Measurements from ENCODE around the gene CLIP2. TPM values are rescaled to one million over a fixed set of nuclear protein-coding genes. Genes with fewer than 3 reads are reported as not detected.

CLIP2 gene
- total and polyA plus RNA-seq, 2 of the 4 experiments (the other 2 are of a cell fraction) = 18.1 to 20.7 TPM

DNA sequence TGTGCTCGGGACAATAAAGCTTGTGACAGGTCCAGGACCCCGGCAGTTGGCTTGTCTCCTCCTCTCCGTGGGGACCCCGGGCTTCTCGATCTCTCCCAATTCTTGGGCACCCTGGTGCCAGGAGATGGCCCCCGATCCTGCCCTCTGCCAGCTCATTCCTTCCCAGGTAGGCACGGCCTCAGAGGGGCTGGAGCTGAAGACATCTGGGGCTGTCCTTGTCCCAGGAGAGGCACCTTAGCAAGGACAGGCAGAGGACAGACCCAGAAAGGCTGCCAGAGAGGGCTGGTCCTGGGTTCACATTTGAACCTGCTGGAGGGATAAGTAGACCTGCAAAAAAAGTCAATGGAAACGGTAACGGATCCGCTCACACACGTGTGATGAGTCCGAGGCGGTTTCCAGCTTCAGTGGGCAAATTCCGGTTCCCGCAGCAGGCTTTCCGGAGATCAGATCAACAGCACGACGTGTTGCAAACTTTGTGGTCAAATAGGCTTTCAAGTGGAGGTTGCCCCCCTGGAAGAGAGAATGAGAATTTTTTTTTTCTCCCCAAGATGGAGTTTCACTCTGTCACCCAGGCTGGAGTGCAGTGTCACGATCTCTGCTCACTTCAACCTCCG lies 116.8 kb downstream of the CLIP2 start:
- in situ Hi-C loops (cut with MboI; ENCODE audit: low sequenced_read_pairs) = no loop called here
- no peak overlapping the region for H4K5ac ChIP-seq (ENCODE audit: low read depth, low read length)
- no peaks in the 10 kb centered on the region for H3K79me1 ChIP-seq (ENCODE audit: low read depth in 1 of 2, low read length in 2 of 2)
- no peak overlapping the region for H3K4me3 ChIP-seq (ENCODE audit: insufficient read depth, low read depth, low read length)
- ATAC-seq (ENCODE audit: low read depth) = no peak
- no peak overlapping the region for H2AK5ac ChIP-seq (ENCODE audit: low read depth, low read length)
- H2BK5ac ChIP-seq (ENCODE audit: low read depth, low read length, poor library complexity, severe bottlenecking) = no peak overlapping the region
- peaks cover 5% of the 10 kb centered on the region for H4K20me1 ChIP-seq (ENCODE audit: insufficient read depth, low read length)
- DNase-seq = no peak
- H3K56ac ChIP-seq (ENCODE audit: extremely low read depth, insufficient read depth, low read length) = no peak overlapping the region
- no peaks in the 10 kb centered on the region; the same call in 1 of the 2 replicates for H3K9me1 ChIP-seq (ENCODE audit: insufficient read depth, low read length)
- H3K18ac ChIP-seq (ENCODE audit: low read depth, low read length) = no peak overlapping the region
- no TSS peak for BruUV-seq (replicated peaks)
- intact Hi-C loops (cut with micrococcal nuclease) = no loop called here
- TF ChIP-seq RAD21 (IDR thresholded peaks at IDR 0.05; ENCODE audit: low read length) = no peak
- no peak for TF ChIP-seq NFE2L2 (IDR thresholded peaks at IDR 0.05; ENCODE audit: low read depth, low read length)
- no peak for TF ChIP-seq SMC3 (IDR thresholded peaks at IDR 0.05; ENCODE audit: low read depth, low read length)
- no peak for TF ChIP-seq RFX5 (IDR thresholded peaks at IDR 0.05; ENCODE audit: low read depth, low read length)
- TF ChIP-seq CEBPB (IDR thresholded peaks at IDR 0.05; ENCODE audit: low read depth, low read length) = no peak
- no peak for TF ChIP-seq POLR2A (IDR thresholded peaks at IDR 0.05; ENCODE audit: low read depth, low read length)
- TF ChIP-seq RCOR1 (IDR thresholded peaks at IDR 0.05; ENCODE audit: insufficient replicate concordance, low read length) = no peak
- TF ChIP-seq, protein P1, sequence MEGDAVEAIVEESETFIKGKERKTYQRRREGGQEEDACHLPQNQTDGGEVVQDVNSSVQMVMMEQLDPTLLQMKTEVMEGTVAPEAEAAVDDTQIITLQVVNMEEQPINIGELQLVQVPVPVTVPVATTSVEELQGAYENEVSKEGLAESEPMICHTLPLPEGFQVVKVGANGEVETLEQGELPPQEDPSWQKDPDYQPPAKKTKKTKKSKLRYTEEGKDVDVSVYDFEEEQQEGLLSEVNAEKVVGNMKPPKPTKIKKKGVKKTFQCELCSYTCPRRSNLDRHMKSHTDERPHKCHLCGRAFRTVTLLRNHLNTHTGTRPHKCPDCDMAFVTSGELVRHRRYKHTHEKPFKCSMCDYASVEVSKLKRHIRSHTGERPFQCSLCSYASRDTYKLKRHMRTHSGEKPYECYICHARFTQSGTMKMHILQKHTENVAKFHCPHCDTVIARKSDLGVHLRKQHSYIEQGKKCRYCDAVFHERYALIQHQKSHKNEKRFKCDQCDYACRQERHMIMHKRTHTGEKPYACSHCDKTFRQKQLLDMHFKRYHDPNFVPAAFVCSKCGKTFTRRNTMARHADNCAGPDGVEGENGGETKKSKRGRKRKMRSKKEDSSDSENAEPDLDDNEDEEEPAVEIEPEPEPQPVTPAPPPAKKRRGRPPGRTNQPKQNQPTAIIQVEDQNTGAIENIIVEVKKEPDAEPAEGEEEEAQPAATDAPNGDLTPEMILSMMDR (conservative IDR thresholded peaks at IDR 0.05; ENCODE audit: low read depth, low read length) = no peak
- TF ChIP-seq BHLHE40 (IDR thresholded peaks at IDR 0.05; ENCODE audit: low read depth, low read length) = no peak
- no peak for TF ChIP-seq CHD1 (IDR thresholded peaks at IDR 0.05; ENCODE audit: low read depth, low read length)
- no peaks in the 10 kb centered on the region for H3K27me3 ChIP-seq (ENCODE audit: control insufficient read depth, insufficient read depth, low read length)
- 87% methylated on average over 7 of the region's 20 CpGs; no CpG with 5 or more reads in 1 of the 2 experiments for WGBS, 2 experiments (ENCODE audit: extremely low coverage in 2 of 2, insufficient read length in 1 of 2)
- no peak overlapping the region for H3K4ac ChIP-seq (ENCODE audit: low read depth, low read length)
- no peak overlapping the region for H3K27ac ChIP-seq (ENCODE audit: insufficient read depth, low read length)
- dilution Hi-C loops (cut with HindIII; ENCODE audit: low sequenced_read_pairs, unreplicated experiment) = no loop called here
- no peaks in the 10 kb centered on the region for H3K4me1 ChIP-seq (ENCODE audit: control insufficient read depth, insufficient read depth, low read length)
- no peak overlapping the region for H3K23ac ChIP-seq (ENCODE audit: low read depth, low read length)
- peaks cover 31% of the 10 kb centered on the region for H3K36me3 ChIP-seq (ENCODE audit: control insufficient read depth, insufficient read depth, low read length)
- no peak overlapping the region for H3K9ac ChIP-seq (ENCODE audit: low read depth, low read length)
- no peak overlapping the region for H2AK9ac ChIP-seq (replicated peaks; ENCODE audit: low read depth, low read length, poor library complexity)
- POLR2A ChIA-PET (ENCODE audit: unreplicated experiment) = no interaction called here
- no peaks in the 10 kb centered on the region for H3K9me3 ChIP-seq (ENCODE audit: control insufficient read depth, insufficient read depth, low read length)
- H4K91ac ChIP-seq (ENCODE audit: insufficient read depth, low read depth, low read length) = no peak overlapping the region
- CTCF ChIA-PET = no interaction called here
- H3K4me2 ChIP-seq (ENCODE audit: low read depth, low read length) = no peak overlapping the region
- H2BK15ac ChIP-seq (ENCODE audit: low read depth, low read length) = no peak overlapping the region
- no peak overlapping the region for H2BK20ac ChIP-seq (ENCODE audit: low read depth, low read length)
- no peak overlapping the region for H3K14ac ChIP-seq (replicated peaks; ENCODE audit: low read depth, low read length)
- no peak overlapping the region for H4K8ac ChIP-seq (ENCODE audit: low read depth in 2 of 2, low read length in 2 of 2)
- no peak overlapping the region for H2AFZ ChIP-seq (replicated peaks; ENCODE audit: low read length, poor library complexity)
- H2BK120ac ChIP-seq (ENCODE audit: low read depth, low read length) = no peak overlapping the region
